B cell (primary cell): Measurements from ENCODE around the gene NCOA5. TPM values are rescaled to one million over a fixed set of nuclear protein-coding genes. Genes with fewer than 3 reads are reported as not detected.

Source experiments
- ATAC-seq: fragments of 200-7000 bp; cut with Tn5 transposase; one replicate; pipeline ENCODE4 v1.10.0; 2021; ENCODE audit warnings: low read depth, mild to moderate bottlenecking, moderate number of reproducible peaks, moderate library complexity
- CTCF ChIA-PET: fragments of 350-600 bp; sonication (Branson Sonifier 250); formaldehyde crosslinking; loops from one replicate; lab custom pipeline; 2021; ENCODE audit warnings: antibody characterized with exemption, inconsistent platforms; lab: Charles Lee
- POLR2A ChIA-PET: fragments of 350-600 bp; sonication (Branson Sonifier 250); formaldehyde crosslinking; loops from one replicate; lab custom pipeline; 2021; ENCODE audit warnings: antibody characterized with exemption; lab: Charles Lee
- DNase-seq: peaks from one replicate; pipeline ENCODE4 v3.0.0; 2013
- H2AFZ ChIP-seq: 2 replicates; pipeline ENCODE4 v1.6.1; 2012; ENCODE audit warnings: mild to moderate bottlenecking, low read depth, low read length; ENCODE audit not compliant: insufficient read depth, poor library complexity, severe bottlenecking
- H3K27ac ChIP-seq, 2 donors: 1 replicate in 1 of 2; 2 replicates in 1 of 2; pipeline ENCODE4 v1.5.1; 2012 to 2013; ENCODE audit warnings: low read length in 2 of 2, mild to moderate bottlenecking in 2 of 2, moderate library complexity in 1 of 2
- H3K27me3 ChIP-seq, 4 experiments: fragments of 200-600 bp in 1 of 4; sonication (generic) in 1 of 4; replicated peaks in 1 of 4; 1 replicate in 2 of 4; 2 replicates in 2 of 4; pipeline versions ENCODE4 v1.6.1 to v1.7.0; 2013 to 2016; ENCODE audit warnings: low read length in 3 of 4, mild to moderate bottlenecking in 2 of 4, mixed read lengths in 1 of 4, moderate library complexity in 1 of 4; ENCODE audit not compliant: insufficient read depth in 4 of 4, control insufficient read depth in 3 of 4; ENCODE audit errors: control extremely low read depth in 1 of 4
- H3K36me3 ChIP-seq, 2 experiments: replicated peaks in 1 of 2; 1 replicate in 1 of 2; 2 replicates in 1 of 2; pipeline versions ENCODE4 v1.6.1 to v1.7.1; 2013; ENCODE audit warnings: low read length in 1 of 2; ENCODE audit not compliant: insufficient read depth in 2 of 2, control insufficient read depth in 1 of 2; ENCODE audit errors: control extremely low read depth in 1 of 2, extremely low read depth in 1 of 2
- H3K4me1 ChIP-seq, 2 donors: fragments of 200-600 bp in 1 of 2; sonication (generic) in 1 of 2; 1 replicate in 1 of 2; 2 replicates in 1 of 2; pipeline versions ENCODE4 v1.5.1 to v1.6.1; 2013 to 2017; ENCODE audit warnings: low read length in 2 of 2; ENCODE audit not compliant: control insufficient read depth in 2 of 2, insufficient read depth in 2 of 2
- H3K4me2 ChIP-seq: replicated peaks from 2 replicates; pipeline ENCODE3; 2012; ENCODE audit warnings: mild to moderate bottlenecking, low read depth, low read length; ENCODE audit not compliant: poor library complexity, severe bottlenecking
- H3K4me3 ChIP-seq, 5 experiments: fragments of 200-600 bp in 1 of 5; sonication (generic) in 1 of 5; 1 replicate in 3 of 5; 2 replicates in 2 of 5; pipeline versions ENCODE4 v1.5.1 to v1.7.0; 2011 to 2016; ENCODE audit warnings: low read length in 4 of 5, mild to moderate bottlenecking in 4 of 5, low read depth in 2 of 5, control low read depth in 1 of 5, moderate library complexity in 1 of 5; ENCODE audit not compliant: insufficient read depth in 1 of 5; ENCODE audit errors: control extremely low read depth in 1 of 5, extremely low read depth in 1 of 5
- H3K79me2 ChIP-seq: fragments of 200-600 bp; sonication (generic); one replicate; pipeline ENCODE4 v1.6.0; 2016; ENCODE audit warnings: low read length; ENCODE audit not compliant: control insufficient read depth, insufficient read depth
- H3K9ac ChIP-seq: fragments of 200-600 bp; sonication (generic); 2 replicates; pipeline ENCODE4 v1.6.1; 2017; ENCODE audit warnings: mild to moderate bottlenecking, low read length, moderate library complexity
- H3K9me3 ChIP-seq, 3 donors: one replicate each; pipeline versions ENCODE4 v1.6.1 to v1.7.1; 2013; ENCODE audit warnings: low read length in 2 of 3; ENCODE audit not compliant: control insufficient read depth in 2 of 3, insufficient read depth in 1 of 3; ENCODE audit errors: control extremely low read depth in 1 of 3
- H4K20me1 ChIP-seq: 2 replicates; pipeline ENCODE4 v1.6.0; 2012; ENCODE audit warnings: mild to moderate bottlenecking, low read length; ENCODE audit not compliant: insufficient read depth, control insufficient read depth, poor library complexity, severe bottlenecking
- H3K27ac Mint-ChIP-seq: one replicate; pipeline ENCODE4 v1.8.0; 2021; ENCODE audit warnings: mixed read lengths
- H3K27me3 Mint-ChIP-seq: one replicate; pipeline ENCODE4 v1.8.0; 2021; ENCODE audit warnings: mixed read lengths
- H3K4me1 Mint-ChIP-seq: one replicate; pipeline ENCODE4 v1.8.0; 2021; ENCODE audit warnings: mixed read lengths
- H3K4me3 Mint-ChIP-seq: one replicate; pipeline ENCODE4 v1.8.0; 2021; ENCODE audit warnings: mixed read lengths
- H3K9me3 Mint-ChIP-seq: one replicate; pipeline ENCODE4 v1.8.0; 2022; ENCODE audit warnings: mixed read lengths; ENCODE audit not compliant: insufficient read depth
- EZH2 ChIP-seq: IDR thresholded peaks from 2 replicates; pipeline ENCODE4 v1.6.1; 2012; ENCODE audit warnings: borderline replicate concordance, low read depth, mild to moderate bottlenecking, moderate library complexity, low read length; ENCODE audit not compliant: insufficient read depth, poor library complexity, severe bottlenecking
- WGBS: methylation state at CpG from one replicate; pipeline ENCODE4 v1.1.5; 2013; ENCODE audit warnings: missing lambda C conversion rate; ENCODE audit not compliant: insufficient coverage; 5-methylcytosine and 5-hydroxymethylcytosine counted together
- intact Hi-C: fragments of 100-400 bp; cut with micrococcal nuclease; formaldehyde crosslinking; loops from one replicate; pipeline ENCODE4 v1.10.0; 2022
- polyA plus RNA-seq: library from polyadenylated mRNA; depleted of rRNA; stranded (reverse); fragments of >200 nt; gene quantifications from 2 replicates; pipeline ENCODE4 v1.2.3, GENCODE V29; 2012
- total RNA-seq, 2 donors: library from RNA; stranded (reverse); fragments of 120-200 nt in 1 of 2; gene quantifications; 1 replicate in 1 of 2; 2 replicates in 1 of 2; pipeline versions ENCODE4 v1.2.3 to v1.2.4, GENCODE V29; 2013 to 2022
- TF ChIP-seq, protein P1 (sequence below): fragments of 200-600 bp; IDR thresholded peaks from one replicate; pipeline ENCODE4 v1.8.0; 2022; ENCODE audit warnings: antibody characterized with exemption, mild to moderate bottlenecking

Gene NCOA5
- total and polyA plus RNA-seq, 2 donors (not counting 1 experiment from before 2014, with no cell fraction given), result 26.0 to 41.6 TPM

- Histone ChIP-seq H2AFZ (no peak overlapping the region), H4K20me1 (no peaks in the 10 kb centered on the region), H3K4me1 (no peaks in the 10 kb centered on the region), H3K9me3 (peaks cover 0 to 4% (median 0%) of the 10 kb centered on the region in 3 donors), H3K27ac (no peak overlapping the region), H3K4me2 (no peak overlapping the region), H3K9ac (no peak overlapping the region), H3K36me3 (no peaks in the 10 kb centered on the region), H3K4me3 (no peak overlapping the region), H3K27me3 (peaks cover 0 to 20% (median 3%) of the 10 kb centered on the region in 4 experiments), H3K79me2 (no peaks in the 10 kb centered on the region)
- Mint-ChIP-seq H3K9me3 (no peaks in the 10 kb centered on the region), H3K27me3 (peaks cover 41% of the 10 kb centered on the region), H3K4me3 (no peak overlapping the region), H3K27ac (no peak overlapping the region), H3K4me1 (peaks cover 2% of the 10 kb centered on the region)
- ChIA-PET POLR2A (no interaction called here), CTCF (no interaction called here)
- 83% methylated on average over 16 of the region's 19 CpGs for WGBS
- ATAC-seq (no peak), DNase-seq (no peak)
- TF ChIP-seq, protein P1, sequence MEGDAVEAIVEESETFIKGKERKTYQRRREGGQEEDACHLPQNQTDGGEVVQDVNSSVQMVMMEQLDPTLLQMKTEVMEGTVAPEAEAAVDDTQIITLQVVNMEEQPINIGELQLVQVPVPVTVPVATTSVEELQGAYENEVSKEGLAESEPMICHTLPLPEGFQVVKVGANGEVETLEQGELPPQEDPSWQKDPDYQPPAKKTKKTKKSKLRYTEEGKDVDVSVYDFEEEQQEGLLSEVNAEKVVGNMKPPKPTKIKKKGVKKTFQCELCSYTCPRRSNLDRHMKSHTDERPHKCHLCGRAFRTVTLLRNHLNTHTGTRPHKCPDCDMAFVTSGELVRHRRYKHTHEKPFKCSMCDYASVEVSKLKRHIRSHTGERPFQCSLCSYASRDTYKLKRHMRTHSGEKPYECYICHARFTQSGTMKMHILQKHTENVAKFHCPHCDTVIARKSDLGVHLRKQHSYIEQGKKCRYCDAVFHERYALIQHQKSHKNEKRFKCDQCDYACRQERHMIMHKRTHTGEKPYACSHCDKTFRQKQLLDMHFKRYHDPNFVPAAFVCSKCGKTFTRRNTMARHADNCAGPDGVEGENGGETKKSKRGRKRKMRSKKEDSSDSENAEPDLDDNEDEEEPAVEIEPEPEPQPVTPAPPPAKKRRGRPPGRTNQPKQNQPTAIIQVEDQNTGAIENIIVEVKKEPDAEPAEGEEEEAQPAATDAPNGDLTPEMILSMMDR, result no peak
- TF ChIP-seq EZH2, result no peak
- intact Hi-C loops, result no loop called here
These were observed 38.0 kb downstream of the NCOA5 start for GRCh38 chr20:46051556-46052308.

DNA sequence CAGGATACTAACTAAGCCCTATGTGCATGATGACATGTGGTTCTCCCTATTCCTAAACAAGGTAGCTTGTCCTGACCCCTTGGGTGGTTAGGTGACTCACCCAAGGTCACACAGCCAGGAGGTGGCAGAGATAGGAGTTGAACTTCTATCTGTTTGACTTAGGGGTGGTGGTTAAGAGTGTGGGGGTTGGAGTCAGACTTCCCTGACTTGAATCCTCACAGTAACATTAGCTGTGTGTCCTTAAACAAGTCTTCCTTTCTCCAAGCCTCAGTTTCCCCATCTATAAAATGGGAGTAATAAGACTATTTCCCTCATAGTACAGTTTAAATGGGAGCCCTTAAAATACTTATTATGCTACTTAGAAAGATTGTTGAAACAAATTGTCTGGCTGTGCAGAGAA, 38.9 kb downstream of the NCOA5 start:
- H3K79me2 ChIP-seq, result no peaks in the 10 kb centered on the region
- Mint-ChIP-seq H3K9me3 (no peaks in the 10 kb centered on the region), H3K4me1 (no peaks in the 10 kb centered on the region), H3K27me3 (peaks cover 43% of the 10 kb centered on the region), H3K4me3 (no peak overlapping the region), H3K27ac (no peak overlapping the region)
- no peak overlapping the region for H2AFZ ChIP-seq
- H3K4me2 ChIP-seq, result no peak overlapping the region
- no peak overlapping the region for H3K4me3 ChIP-seq
- ChIA-PET POLR2A (no interaction called here), CTCF (no interaction called here)
- intact Hi-C loops, result no loop called here
- no peaks in the 10 kb centered on the region for H4K20me1 ChIP-seq
- no peaks in the 10 kb centered on the region for H3K36me3 ChIP-seq
- no peak for TF ChIP-seq EZH2
- TF ChIP-seq, protein P1, result no peak
- H3K27me3 ChIP-seq, result peaks cover 0 to 15% (median 3%) of the 10 kb centered on the region in 4 experiments
- H3K27ac ChIP-seq, result no peak overlapping the region
- H3K9ac ChIP-seq, result no peak overlapping the region
- ATAC-seq (no peak), DNase-seq (no peak)
- H3K4me1 ChIP-seq, result no peaks in the 10 kb centered on the region
- H3K9me3 ChIP-seq, result no peaks in the 10 kb centered on the region
